Measurements from ENCODE around the gene EEIG2. TPM values are rescaled to one million over a fixed set of nuclear protein-coding genes. Genes with fewer than 3 reads are reported as not detected.

EEIG2 gene
- total RNA-seq, 2 experiments from 2014 or later = 5.0 to 7.6 TPM

DNA sequence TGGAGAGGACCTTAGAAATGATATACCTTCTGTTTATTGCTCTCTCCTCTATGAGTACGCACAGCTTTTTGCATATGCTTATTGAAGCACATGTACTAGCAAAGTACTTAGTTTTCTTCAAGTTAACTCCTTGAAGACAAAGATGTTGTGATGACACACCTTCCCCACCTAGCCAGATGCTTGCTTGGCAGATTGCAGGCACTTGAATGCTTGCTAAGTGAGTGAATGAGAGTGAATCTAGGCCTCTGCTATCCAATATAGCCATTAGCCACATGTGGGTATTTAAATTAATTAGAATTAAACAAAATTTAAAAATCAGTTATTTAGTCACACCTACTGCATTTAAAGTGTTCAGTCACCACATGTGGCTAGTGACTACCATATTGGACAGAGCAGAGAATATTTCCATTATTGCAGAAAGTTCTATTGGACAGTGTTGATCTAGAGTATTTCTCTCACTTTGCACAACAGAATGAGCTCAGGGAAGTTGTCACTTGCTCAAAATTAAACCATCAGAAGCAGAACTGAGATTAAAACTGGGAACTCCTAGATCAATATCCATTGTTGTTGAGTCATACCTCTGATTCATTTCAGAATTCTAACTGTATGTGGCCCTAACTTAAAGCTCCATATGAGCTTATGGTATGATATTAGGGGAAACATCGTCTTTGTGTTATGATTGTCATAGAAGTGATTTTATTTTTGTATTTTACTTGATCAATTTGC, 8.6 kb upstream of the EEIG2 start:
- DNase-seq (no peak), ATAC-seq (peak; percentile 87)
- ChIA-PET POLR2A (interaction anchor here (0.5 to 0.8 kb wide), 3 partner anchors 42 to 109 kb away, joined by 3 to 8 read pairs (median 3); no protein-coding TSS in a partner anchor), CTCF (interaction anchor here (0.8 to 5.2 kb wide), 5 partner anchors 9 to 92 kb away, joined by 3 to 37 read pairs (median 4); partner anchors contain the start of gene EEIG2)
- H3K9me3 Mint-ChIP-seq (ENCODE audit: low read depth) = no peaks in the 10 kb centered on the region
- intact Hi-C loops (cut with DNase I, micrococcal nuclease) = loop anchor here in 1 of 2 experiments (1.0 kb wide), 2 partner anchors 8 to 47 kb away; no protein-coding TSS in a partner anchor
- peaks cover 5% of the 10 kb centered on the region for H3K27me3 Mint-ChIP-seq
- no peak overlapping the region for H3K4me3 Mint-ChIP-seq
- no peak overlapping the region for H3K27ac Mint-ChIP-seq
- H3K4me1 Mint-ChIP-seq = peaks cover 4% of the 10 kb centered on the region
- no peaks in the 10 kb centered on the region for H3K36me3 Mint-ChIP-seq (ENCODE audit: low read depth)

DNA sequence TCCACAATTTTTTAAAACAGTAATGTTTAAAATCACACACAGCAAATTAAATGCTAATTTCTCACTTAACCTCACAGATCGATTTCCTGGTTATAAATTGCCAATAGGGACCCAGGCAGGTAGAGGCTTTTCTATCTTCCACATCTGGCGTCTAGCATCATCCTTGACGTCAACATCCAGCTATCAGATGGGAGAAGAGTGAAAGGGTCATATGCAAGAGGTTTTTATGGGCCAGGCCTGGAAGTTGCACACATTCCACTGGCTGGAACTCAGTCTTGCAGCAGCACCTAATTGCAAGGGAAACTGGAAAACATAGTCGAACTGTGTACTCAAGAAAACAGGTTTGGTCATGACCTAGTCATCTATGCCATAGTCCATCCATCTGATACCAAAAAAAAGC, 6.0 kb upstream of the EEIG2 start:
- no peak overlapping the region for H3K4me3 Mint-ChIP-seq
- peaks cover 7% of the 10 kb centered on the region for H3K4me1 Mint-ChIP-seq
- ChIA-PET POLR2A (no interaction called here), CTCF (no interaction called here)
- ATAC-seq (no peak), DNase-seq (no peak)
- peaks cover 5% of the 10 kb centered on the region for H3K27me3 Mint-ChIP-seq
- H3K27ac Mint-ChIP-seq = no peak overlapping the region
- no peaks in the 10 kb centered on the region for H3K36me3 Mint-ChIP-seq (ENCODE audit: low read depth)
- intact Hi-C loops (cut with DNase I, micrococcal nuclease) = no loop called here
- H3K9me3 Mint-ChIP-seq (ENCODE audit: low read depth) = no peaks in the 10 kb centered on the region

DNA sequence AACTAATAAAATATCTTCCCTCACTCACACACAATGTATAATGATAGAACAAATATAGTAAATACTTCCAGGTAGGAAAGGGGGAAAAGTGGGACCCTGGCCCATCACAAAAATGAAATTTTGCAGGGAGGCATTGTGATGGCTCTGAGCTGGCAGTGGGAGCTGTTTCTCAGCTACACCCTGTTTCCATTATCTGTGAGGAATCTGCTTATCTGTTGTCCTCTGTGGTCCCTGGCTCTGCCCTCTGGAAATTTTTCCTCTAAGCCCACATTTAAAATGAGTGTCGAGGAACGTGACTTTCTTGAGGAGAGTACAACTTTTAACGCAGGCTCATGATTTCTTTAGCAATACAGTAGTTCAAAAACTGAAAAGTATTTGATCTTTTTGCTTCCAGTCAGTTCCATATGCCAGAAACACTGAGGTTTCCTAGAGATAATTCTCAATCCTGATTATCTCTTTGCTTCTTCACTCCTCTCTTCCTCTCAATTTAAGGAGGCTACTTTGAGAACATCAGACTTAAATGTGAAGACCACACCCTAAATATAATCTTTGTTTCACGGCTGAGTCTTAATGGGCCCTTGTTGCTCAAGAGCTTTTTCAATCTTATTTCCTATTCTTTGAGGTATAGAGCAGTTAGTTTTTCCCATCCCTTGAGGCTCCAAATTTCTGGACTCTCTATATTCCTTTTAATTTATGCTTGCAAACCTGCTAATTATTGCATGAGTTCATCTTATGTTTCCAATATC, 5.0 kb upstream of the EEIG2 start:
- CTCF ChIA-PET = no interaction called here

DNA sequence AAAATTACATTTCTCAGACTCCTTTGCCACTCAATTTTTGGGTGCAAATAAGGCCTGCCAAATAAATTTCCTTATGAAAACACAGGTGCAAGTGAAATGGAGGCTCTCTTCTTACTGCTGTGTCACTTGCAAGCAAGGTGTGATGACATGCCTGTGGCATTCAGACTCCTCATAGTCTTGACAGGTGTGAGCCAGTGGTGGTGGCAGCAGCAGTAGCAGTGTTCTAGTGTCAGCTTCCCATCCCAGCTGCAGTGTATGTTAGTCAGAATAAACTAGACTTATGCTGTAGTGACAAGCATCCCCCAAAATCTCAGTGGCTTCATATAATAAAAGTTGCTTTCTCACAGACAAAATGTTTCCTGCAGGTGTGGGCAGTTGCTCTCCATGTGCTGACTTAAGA, 3.8 kb upstream of the EEIG2 start:
- Mint-ChIP-seq H3K36me3 (ENCODE audit: low read depth) (no peaks in the 10 kb centered on the region), H3K4me1 (peaks cover 20% of the 10 kb centered on the region), H3K4me3 (no peak overlapping the region), H3K27ac (no peak overlapping the region), H3K27me3 (peaks cover 3% of the 10 kb centered on the region), H3K9me3 (ENCODE audit: low read depth) (no peaks in the 10 kb centered on the region)
- DNase-seq (no peak), ATAC-seq (no peak)
- POLR2A ChIA-PET = no interaction called here
- CTCF ChIA-PET = no interaction called here
- intact Hi-C loops (cut with DNase I, micrococcal nuclease) = no loop called here

More for the DNA sequence above, 5.0 kb upstream of the EEIG2 start:
- H3K4me3 Mint-ChIP-seq = no peak overlapping the region
- peaks cover 13% of the 10 kb centered on the region for H3K4me1 Mint-ChIP-seq
- no peaks in the 10 kb centered on the region for H3K9me3 Mint-ChIP-seq (ENCODE audit: low read depth)
- peaks cover 3% of the 10 kb centered on the region for H3K27me3 Mint-ChIP-seq
- ATAC-seq (no peak), DNase-seq (no peak)
- no peak overlapping the region for H3K27ac Mint-ChIP-seq
- no peaks in the 10 kb centered on the region for H3K36me3 Mint-ChIP-seq (ENCODE audit: low read depth)
- POLR2A ChIA-PET = no interaction called here
- intact Hi-C loops (cut with DNase I, micrococcal nuclease) = no loop called here

DNA sequence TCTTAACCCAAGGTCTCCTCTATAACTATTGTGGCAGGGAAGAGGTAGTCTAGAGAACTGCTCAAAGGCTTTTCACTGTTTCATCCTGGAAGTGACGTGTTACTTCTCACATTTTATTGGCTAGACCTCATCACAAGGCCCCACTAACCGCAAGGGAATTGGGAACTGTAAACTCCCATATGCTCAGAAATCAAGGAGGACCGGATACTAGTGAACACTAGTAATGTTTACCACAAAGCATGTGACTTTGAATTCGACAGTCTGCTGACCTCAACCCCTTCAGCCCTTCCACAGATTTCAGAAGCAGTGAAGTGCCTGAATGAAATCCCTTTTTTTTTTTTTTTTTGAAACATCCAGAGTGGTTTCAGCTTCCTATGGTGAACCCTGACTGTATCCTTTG, 3.4 kb upstream of the EEIG2 start:
- Mint-ChIP-seq H3K27me3 (peaks cover 3% of the 10 kb centered on the region), H3K4me3 (no peak overlapping the region), H3K4me1 (peaks cover 20% of the 10 kb centered on the region), H3K27ac (no peak overlapping the region), H3K9me3 (ENCODE audit: low read depth) (no peaks in the 10 kb centered on the region), H3K36me3 (ENCODE audit: low read depth) (no peaks in the 10 kb centered on the region)
- intact Hi-C loops (cut with DNase I, micrococcal nuclease) = no loop called here
- ATAC-seq (no peak), DNase-seq (no peak)
- POLR2A ChIA-PET = no interaction called here
- CTCF ChIA-PET = no interaction called here

DNA sequence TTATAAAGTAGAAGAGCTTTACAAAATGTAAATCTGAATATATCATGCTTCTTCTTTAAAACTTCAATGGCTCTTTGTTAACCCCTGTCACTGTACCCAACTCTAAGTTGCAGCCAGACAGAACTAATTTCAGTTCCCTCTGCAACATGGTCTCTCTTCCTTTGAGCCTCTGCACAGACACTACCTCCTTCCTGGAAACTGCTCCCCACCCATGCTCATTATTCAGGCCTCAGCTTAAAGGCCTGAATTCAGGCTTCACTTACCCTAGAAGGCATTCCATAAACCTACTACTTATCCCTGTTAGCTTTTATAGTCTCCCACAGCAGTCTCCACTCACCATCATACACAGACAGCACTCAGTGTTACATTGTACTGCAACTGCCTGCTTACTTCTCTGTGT, 2.6 kb upstream of the EEIG2 start:
- Mint-ChIP-seq H3K4me3 (no peak overlapping the region), H3K27me3 (peaks cover 3% of the 10 kb centered on the region), H3K9me3 (ENCODE audit: low read depth) (no peaks in the 10 kb centered on the region), H3K4me1 (peaks cover 28% of the 10 kb centered on the region), H3K27ac (no peak overlapping the region), H3K36me3 (ENCODE audit: low read depth) (no peaks in the 10 kb centered on the region)
- no peak for DNase-seq
- no peak for ATAC-seq
- ChIA-PET POLR2A (no interaction called here), CTCF (interaction anchor here (6.1 kb wide), 1 partner anchor 47 kb away, joined by 109 read pairs; no protein-coding TSS in a partner anchor)
- intact Hi-C loops (cut with DNase I, micrococcal nuclease) = no loop called here

DNA sequence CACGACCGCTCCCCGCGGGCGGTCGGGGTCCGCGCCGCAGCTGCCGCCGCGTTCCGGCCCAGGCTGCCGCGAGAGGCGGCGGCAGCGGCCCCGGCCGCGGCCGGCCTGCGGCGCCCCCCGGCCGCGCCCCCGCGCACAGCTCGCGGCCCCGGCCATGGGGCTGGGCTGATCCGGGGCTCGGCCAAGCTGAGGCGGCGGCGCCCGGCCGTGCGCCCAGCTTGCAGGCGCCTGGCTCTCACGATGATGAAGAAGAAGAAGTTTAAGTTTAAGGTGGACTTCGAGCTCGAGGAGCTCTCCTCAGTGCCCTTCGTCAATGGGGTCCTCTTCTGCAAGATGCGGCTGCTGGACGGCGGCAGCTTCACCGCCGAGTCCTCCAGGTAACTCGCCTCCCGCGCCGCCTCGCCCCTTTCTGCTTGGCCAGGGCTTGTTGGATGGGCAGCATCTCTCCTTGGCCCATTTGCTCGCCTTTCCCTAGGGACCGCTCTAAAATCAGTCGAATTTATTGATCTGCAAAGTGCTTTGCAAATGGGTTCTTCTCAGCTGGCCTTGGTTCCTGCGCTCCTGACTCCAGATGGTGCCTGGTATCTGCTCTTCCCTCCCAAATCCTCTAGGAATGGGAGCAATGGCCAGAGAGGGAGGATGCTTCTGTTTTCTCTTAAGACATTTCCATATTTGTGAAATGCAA, 431 bp downstream of the EEIG2 start:
- ATAC-seq (peak; percentile 17), DNase-seq (peak; percentile 53)
- Mint-ChIP-seq H3K27ac (peak overlapping the region; percentile 81), H3K9me3 (ENCODE audit: low read depth) (no peaks in the 10 kb centered on the region), H3K4me1 (peaks cover 41% of the 10 kb centered on the region), H3K4me3 (peak overlapping the region; percentile 90), H3K36me3 (ENCODE audit: low read depth) (no peaks in the 10 kb centered on the region), H3K27me3 (no peaks in the 10 kb centered on the region)
- CTCF ChIA-PET = interaction anchor here (0.6 to 6.1 kb wide), 33 partner anchors 10 to 1091 kb away, joined by 3 to 109 read pairs (median 5); partner anchors contain the start of gene PRPF38B
- intact Hi-C loops (cut with DNase I, micrococcal nuclease) = loop anchor here (1.0 to 10.0 kb wide), 8 partner anchors 30 to 776 kb away; partner anchors contain the start of genes PRPF38B (in 2 of the 2) and SLC25A24 (in 1 of the 2)
- POLR2A ChIA-PET = interaction anchor here (0.6 to 1.1 kb wide), 3 partner anchors 9 to 87 kb away, joined by 3 read pairs; no protein-coding TSS in a partner anchor

DNA sequence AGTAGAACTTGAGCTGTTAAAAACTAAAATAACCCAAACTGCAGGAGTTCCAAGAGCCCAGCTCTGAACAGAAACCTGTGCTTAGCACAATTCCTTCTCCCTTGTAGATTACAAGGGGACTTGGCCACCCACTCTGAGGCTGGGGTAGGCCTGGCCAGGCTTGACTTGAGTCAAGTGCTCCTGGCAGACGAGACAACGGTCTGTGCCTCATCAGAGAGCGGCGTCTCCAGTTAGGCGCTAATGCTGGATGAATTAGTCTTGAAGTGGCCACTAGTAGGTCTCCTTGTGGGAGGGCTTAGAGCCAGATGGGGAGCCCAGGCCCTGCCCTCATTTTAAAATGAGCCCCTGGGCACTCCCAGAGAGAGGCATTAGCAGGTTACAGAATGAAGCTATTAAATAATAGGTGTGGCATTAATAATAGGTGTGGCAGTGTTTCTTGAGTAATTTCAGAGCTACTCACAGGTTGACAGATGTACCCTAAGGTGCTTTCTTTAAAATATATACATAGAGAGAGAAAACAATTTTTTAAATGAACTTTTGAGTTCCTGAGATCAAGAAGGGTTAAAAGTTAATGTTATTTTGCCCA, 1.1 kb downstream of the EEIG2 start:
- ATAC-seq (peak; percentile 52), DNase-seq (peak; percentile 68)
- intact Hi-C loops (cut with DNase I, micrococcal nuclease) = loop anchor here (1.0 to 10.0 kb wide), 10 partner anchors 30 to 776 kb away; partner anchors contain the start of genes PRPF38B (in 2 of the 2) and SLC25A24 (in 1 of the 2)
- H3K36me3 Mint-ChIP-seq (ENCODE audit: low read depth) = no peaks in the 10 kb centered on the region
- POLR2A ChIA-PET = no interaction called here
- peaks cover 41% of the 10 kb centered on the region for H3K4me1 Mint-ChIP-seq
- no peaks in the 10 kb centered on the region for H3K9me3 Mint-ChIP-seq (ENCODE audit: low read depth)
- peak overlapping the region; percentile 81 for H3K27ac Mint-ChIP-seq
- CTCF ChIA-PET = interaction anchor here (0.6 to 6.1 kb wide), 35 partner anchors 9 to 1092 kb away, joined by 3 to 109 read pairs (median 5); partner anchors contain the start of gene PRPF38B
- peak overlapping the region; percentile 90 for H3K4me3 Mint-ChIP-seq
- H3K27me3 Mint-ChIP-seq = no peaks in the 10 kb centered on the region

DNA sequence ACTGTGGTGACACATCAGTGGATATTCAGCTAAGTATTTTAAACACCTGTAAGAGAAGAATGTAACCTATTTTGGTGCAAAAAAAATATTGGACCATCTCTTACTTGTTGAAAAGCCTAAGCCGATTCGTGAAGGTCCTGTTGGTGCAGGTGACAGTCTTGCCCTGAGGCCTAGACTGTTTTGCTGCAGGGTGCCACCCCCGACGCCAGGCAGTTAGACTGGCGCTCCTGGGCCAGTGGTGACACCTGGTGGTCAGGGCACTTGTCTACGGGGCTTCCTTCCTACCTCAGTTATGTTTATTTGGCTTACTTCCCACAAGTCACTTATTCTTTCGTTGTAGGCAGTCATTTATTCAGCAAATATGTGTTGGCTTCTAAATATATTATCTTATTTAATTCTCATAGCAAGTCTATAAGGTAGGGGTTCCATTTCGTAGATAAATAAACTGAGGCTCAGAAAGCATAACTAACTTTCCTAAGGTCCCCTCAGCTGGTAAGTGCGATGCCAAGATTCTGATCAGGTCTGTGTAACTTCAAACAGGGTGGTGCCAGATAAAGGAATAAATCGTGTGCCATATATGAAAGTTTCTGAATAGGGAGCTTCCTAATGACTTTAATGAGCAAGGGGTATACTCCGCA, 1.9 kb downstream of the EEIG2 start:
- H3K9me3 Mint-ChIP-seq (ENCODE audit: low read depth) = no peaks in the 10 kb centered on the region
- no peaks in the 10 kb centered on the region for H3K27me3 Mint-ChIP-seq
- POLR2A ChIA-PET = no interaction called here
- DNase-seq (peak; percentile 93), ATAC-seq (peak; percentile 70)
- H3K27ac Mint-ChIP-seq = no peak overlapping the region
- intact Hi-C loops (cut with DNase I, micrococcal nuclease) = loop anchor here (1.0 to 10.0 kb wide), 9 partner anchors 29 to 777 kb away; partner anchors contain the start of genes PRPF38B (in 1 of the 2) and SLC25A24 (in 1 of the 2)
- H3K4me3 Mint-ChIP-seq = peak overlapping the region; percentile 90
- CTCF ChIA-PET = interaction anchor here (0.7 to 6.1 kb wide), 30 partner anchors 8 to 1092 kb away, joined by 3 to 109 read pairs (median 5); partner anchors contain the start of gene HENMT1
- H3K4me1 Mint-ChIP-seq = peaks cover 41% of the 10 kb centered on the region
- no peaks in the 10 kb centered on the region for H3K36me3 Mint-ChIP-seq (ENCODE audit: low read depth)

DNA sequence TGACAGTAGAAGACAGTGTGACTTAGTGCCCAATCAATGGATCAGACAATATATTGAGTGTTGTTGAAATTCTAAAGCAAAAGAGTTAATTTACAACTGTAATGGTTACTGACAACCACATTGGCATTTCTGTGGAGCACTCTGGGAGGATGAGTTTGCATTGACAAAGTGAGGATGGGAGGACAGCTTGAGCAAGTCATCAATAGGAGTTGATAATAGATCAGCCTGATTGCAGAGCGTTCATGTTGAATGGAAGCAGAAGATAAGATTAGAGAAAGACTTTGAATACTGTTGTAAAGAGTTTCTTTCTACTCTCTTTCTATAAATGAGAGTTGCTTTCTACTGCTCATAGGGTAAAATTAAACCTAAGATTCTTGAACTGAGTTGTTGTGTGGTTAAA, 3.9 kb downstream of the EEIG2 start:
- Mint-ChIP-seq H3K9me3 (ENCODE audit: low read depth) (no peaks in the 10 kb centered on the region), H3K4me3 (no peak overlapping the region), H3K27me3 (no peaks in the 10 kb centered on the region), H3K4me1 (peaks cover 41% of the 10 kb centered on the region), H3K27ac (no peak overlapping the region), H3K36me3 (ENCODE audit: low read depth) (no peaks in the 10 kb centered on the region)
- POLR2A ChIA-PET = no interaction called here
- DNase-seq (no peak), ATAC-seq (no peak)
- intact Hi-C loops (cut with DNase I, micrococcal nuclease) = loop anchor here (5.0 to 10.0 kb wide), 4 partner anchors 128 to 779 kb away; partner anchors contain the start of genes PRPF38B (in 1 of the 2) and SLC25A24 (in 1 of the 2)
- CTCF ChIA-PET = interaction anchor here (2.0 kb wide), 1 partner anchor 53 kb away, joined by 7 read pairs; no protein-coding TSS in a partner anchor

Data from activated CD4-positive, alpha-beta T cell treated with anti-CD3 and anti-CD28 coated beads for 36 hours (primary cell).